ENCODE data around the gene PICALM.

DNA sequence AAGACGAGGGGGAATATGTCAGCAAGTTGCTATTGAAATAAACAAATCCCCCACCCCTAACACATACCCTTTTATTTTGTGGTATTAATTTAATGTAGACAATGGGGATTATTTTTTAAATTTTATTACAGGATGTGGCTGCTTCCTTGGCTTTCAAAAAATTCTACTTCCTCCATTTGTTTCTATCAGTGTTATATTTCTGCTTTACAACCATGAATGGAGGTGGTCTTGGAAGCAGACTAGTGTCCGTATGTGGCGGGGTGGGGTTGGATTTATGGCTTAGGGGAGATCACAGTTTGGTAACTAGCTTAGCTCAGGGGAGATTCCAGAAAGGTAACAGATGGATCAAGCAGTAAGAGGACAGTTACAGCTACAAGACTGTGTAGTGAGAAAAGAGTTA lies 39.3 kb upstream of the PICALM start:
- TF ChIP-seq POLR2A (IDR thresholded peaks at IDR 0.05), result no peak
- TF ChIP-seq, protein P1, sequence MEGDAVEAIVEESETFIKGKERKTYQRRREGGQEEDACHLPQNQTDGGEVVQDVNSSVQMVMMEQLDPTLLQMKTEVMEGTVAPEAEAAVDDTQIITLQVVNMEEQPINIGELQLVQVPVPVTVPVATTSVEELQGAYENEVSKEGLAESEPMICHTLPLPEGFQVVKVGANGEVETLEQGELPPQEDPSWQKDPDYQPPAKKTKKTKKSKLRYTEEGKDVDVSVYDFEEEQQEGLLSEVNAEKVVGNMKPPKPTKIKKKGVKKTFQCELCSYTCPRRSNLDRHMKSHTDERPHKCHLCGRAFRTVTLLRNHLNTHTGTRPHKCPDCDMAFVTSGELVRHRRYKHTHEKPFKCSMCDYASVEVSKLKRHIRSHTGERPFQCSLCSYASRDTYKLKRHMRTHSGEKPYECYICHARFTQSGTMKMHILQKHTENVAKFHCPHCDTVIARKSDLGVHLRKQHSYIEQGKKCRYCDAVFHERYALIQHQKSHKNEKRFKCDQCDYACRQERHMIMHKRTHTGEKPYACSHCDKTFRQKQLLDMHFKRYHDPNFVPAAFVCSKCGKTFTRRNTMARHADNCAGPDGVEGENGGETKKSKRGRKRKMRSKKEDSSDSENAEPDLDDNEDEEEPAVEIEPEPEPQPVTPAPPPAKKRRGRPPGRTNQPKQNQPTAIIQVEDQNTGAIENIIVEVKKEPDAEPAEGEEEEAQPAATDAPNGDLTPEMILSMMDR (IDR thresholded peaks at IDR 0.05), result no peak
- no peak for TF ChIP-seq POLR2AphosphoS5 (IDR thresholded peaks at IDR 0.05)
- no peak for TF ChIP-seq EP300 (IDR thresholded peaks at IDR 0.05; ENCODE audit: low read depth)
